Trophoblast cell (in vitro differentiated cells and primary cell): ENCODE results near the gene APP.

ENCODE experiments used
- DNase-seq, 2 donors: peaks; one replicate each; pipeline ENCODE4 v3.0.0-alpha.2; 2016
- H2AFZ ChIP-seq: 2 replicates; pipeline ENCODE4 v1.6.1; 2013; ENCODE audit warnings: low read length, moderate library complexity, mild to moderate bottlenecking; ENCODE audit not compliant: insufficient read depth, poor library complexity
- H2AK5ac ChIP-seq: 2 replicates; pipeline ENCODE4 v1.6.1; 2013; ENCODE audit warnings: mild to moderate bottlenecking, low read length
- H2BK120ac ChIP-seq: 2 replicates; pipeline ENCODE4 v1.6.1; 2013; ENCODE audit warnings: low read length, mild to moderate bottlenecking, moderate library complexity; ENCODE audit not compliant: insufficient read depth, poor library complexity
- H2BK12ac ChIP-seq: 2 replicates; pipeline ENCODE4 v1.6.1; 2013; ENCODE audit warnings: mild to moderate bottlenecking, low read length, moderate library complexity
- H2BK5ac ChIP-seq: 2 replicates; pipeline ENCODE4 v1.6.1; 2013; ENCODE audit warnings: low read length, low read depth, moderate library complexity, mild to moderate bottlenecking; ENCODE audit not compliant: poor library complexity
- H3K14ac ChIP-seq: 2 replicates; pipeline ENCODE4 v1.6.1; 2013; ENCODE audit warnings: mild to moderate bottlenecking, low read length
- H3K18ac ChIP-seq: 2 replicates; pipeline ENCODE4 v1.6.1; 2013; ENCODE audit warnings: mild to moderate bottlenecking, low read length
- H3K23ac ChIP-seq: 2 replicates; pipeline ENCODE4 v1.6.1; 2013; ENCODE audit warnings: low read length
- H3K27ac ChIP-seq: 2 replicates; pipeline ENCODE4 v1.5.1; 2013; ENCODE audit warnings: low read depth, mild to moderate bottlenecking, inconsistent platforms, low read length, moderate library complexity
- H3K27me3 ChIP-seq: 2 replicates; pipeline ENCODE4 v1.6.1; 2013; ENCODE audit warnings: inconsistent platforms, mild to moderate bottlenecking, low read length, moderate library complexity; ENCODE audit not compliant: insufficient read depth
- H3K36me3 ChIP-seq, 2 experiments: 1 replicate in 1 of 2; 2 replicates in 1 of 2; pipeline ENCODE4 v1.6.1; 2013; ENCODE audit warnings: low read length in 2 of 2, mild to moderate bottlenecking in 2 of 2, moderate library complexity in 1 of 2; ENCODE audit not compliant: insufficient read depth in 2 of 2, control insufficient read depth in 1 of 2
- H3K4ac ChIP-seq: 2 replicates; pipeline ENCODE4 v1.6.1; 2013; ENCODE audit warnings: low read depth, mild to moderate bottlenecking, low read length, moderate library complexity
- H3K4me1 ChIP-seq, 2 experiments: 1 replicate in 1 of 2; 2 replicates in 1 of 2; pipeline ENCODE4 v1.6.1; 2013; ENCODE audit warnings: low read length in 2 of 2, mild to moderate bottlenecking in 2 of 2, moderate library complexity in 1 of 2; ENCODE audit not compliant: insufficient read depth in 2 of 2, control insufficient read depth in 1 of 2
- H3K4me2 ChIP-seq: 2 replicates; pipeline ENCODE4 v1.6.1; 2013; ENCODE audit warnings: inconsistent platforms, mild to moderate bottlenecking, low read length, moderate library complexity
- H3K4me3 ChIP-seq: 2 replicates; pipeline ENCODE4 v1.5.1; 2013; ENCODE audit warnings: mild to moderate bottlenecking, low read depth, low read length, inconsistent platforms
- H3K79me1 ChIP-seq: one replicate; pipeline ENCODE4 v1.6.1; 2013; ENCODE audit warnings: low read length
- H3K79me2 ChIP-seq: 2 replicates; pipeline ENCODE4 v1.6.1; 2013; ENCODE audit warnings: low read length, mild to moderate bottlenecking; ENCODE audit not compliant: control insufficient read depth, insufficient read depth, poor library complexity
- H3K9ac ChIP-seq: 2 replicates; pipeline ENCODE4 v1.6.1; 2013; ENCODE audit warnings: mild to moderate bottlenecking, low read length
- H3K9me3 ChIP-seq: 2 replicates; pipeline ENCODE4 v1.6.1; 2013; ENCODE audit warnings: low read depth, mild to moderate bottlenecking, control low read depth, inconsistent platforms, low read length; ENCODE audit not compliant: insufficient read depth
- H4K12ac ChIP-seq: 2 replicates; pipeline ENCODE4 v1.6.1; 2013; ENCODE audit warnings: low read depth, mild to moderate bottlenecking, low read length, moderate library complexity
- H4K8ac ChIP-seq: 2 replicates; pipeline ENCODE4 v1.6.1; 2013; ENCODE audit warnings: low read depth, mild to moderate bottlenecking, low read length, moderate library complexity
- H4K91ac ChIP-seq: one replicate; pipeline ENCODE4 v1.6.1; 2013; ENCODE audit warnings: low read depth, mild to moderate bottlenecking, low read length, moderate library complexity
- WGBS: extraction: QIAGEN DNeasy Blood & Tissue Kit; methylation state at CpG from one replicate; pipeline ENCODE4 v1.1.7; 2013; ENCODE audit warnings: missing lambda C conversion rate; ENCODE audit not compliant: insufficient read length, insufficient coverage; ENCODE audit errors: extremely low coverage; 5-methylcytosine and 5-hydroxymethylcytosine counted together

Gene APP

GRCh38 chr21:26050857-26051256 is 119.7 kb downstream of the APP start:
- H3K27me3 ChIP-seq: no peaks in the 10 kb centered on the region
- H3K79me2 ChIP-seq: no peaks in the 10 kb centered on the region
- no peak overlapping the region for H2BK5ac ChIP-seq
- no peak overlapping the region for H3K14ac ChIP-seq
- no peak overlapping the region for H3K23ac ChIP-seq
- no peak overlapping the region for H2AFZ ChIP-seq
- peaks cover 5 to 12% of the 10 kb centered on the region in 2 experiments for H3K36me3 ChIP-seq
- H3K4me2 ChIP-seq: no peak overlapping the region
- H2AK5ac ChIP-seq: no peak overlapping the region
- no peak overlapping the region for H3K27ac ChIP-seq
- no peak overlapping the region for H3K18ac ChIP-seq
- DNase-seq: no peak
- no CpG with 5 or more reads among the region's 6 CpGs for WGBS
- H3K4me1 ChIP-seq: peaks cover 0 to 3% of the 10 kb centered on the region in 2 experiments
- no peak overlapping the region for H2BK12ac ChIP-seq
- H3K4me3 ChIP-seq: no peak overlapping the region
- H4K12ac ChIP-seq: no peak overlapping the region
- no peak overlapping the region for H2BK120ac ChIP-seq
- H3K4ac ChIP-seq: no peak overlapping the region
- H4K8ac ChIP-seq: no peak overlapping the region
- no peak overlapping the region for H3K9ac ChIP-seq
- H3K79me1 ChIP-seq: no peaks in the 10 kb centered on the region
- H4K91ac ChIP-seq: no peak overlapping the region
- H3K9me3 ChIP-seq: peaks cover 1% of the 10 kb centered on the region

GRCh38 chr21:26049803-26050202 is 120.8 kb downstream of the APP start:
- H3K4me2 ChIP-seq: no peak overlapping the region
- H3K79me1 ChIP-seq: no peaks in the 10 kb centered on the region
- WGBS: no CpG with 5 or more reads among the region's 1 CpG
- no peak overlapping the region for H3K23ac ChIP-seq
- H2AK5ac ChIP-seq: no peak overlapping the region
- no peak overlapping the region for H3K18ac ChIP-seq
- H2BK120ac ChIP-seq: no peak overlapping the region
- H2BK5ac ChIP-seq: no peak overlapping the region
- no peak overlapping the region for H2AFZ ChIP-seq
- H3K4me3 ChIP-seq: no peak overlapping the region
- no peak overlapping the region for H2BK12ac ChIP-seq
- no peaks in the 10 kb centered on the region for H3K27me3 ChIP-seq
- H3K9ac ChIP-seq: no peak overlapping the region
- peaks cover 1% of the 10 kb centered on the region for H3K9me3 ChIP-seq
- peaks cover 0 to 3% of the 10 kb centered on the region in 2 experiments for H3K4me1 ChIP-seq
- H3K4ac ChIP-seq: no peak overlapping the region
- H3K14ac ChIP-seq: no peak overlapping the region
- no peak overlapping the region for H4K91ac ChIP-seq
- H4K12ac ChIP-seq: no peak overlapping the region
- H3K79me2 ChIP-seq: no peaks in the 10 kb centered on the region
- peaks cover 7 to 16% of the 10 kb centered on the region in 2 experiments for H3K36me3 ChIP-seq
- H3K27ac ChIP-seq: no peak overlapping the region
- H4K8ac ChIP-seq: no peak overlapping the region
- no peak for DNase-seq

GRCh38 chr21:26047279-26047967 is 123.1 kb downstream of the APP start:
- no peak overlapping the region for H4K12ac ChIP-seq
- H4K8ac ChIP-seq: no peak overlapping the region
- peaks cover 7 to 18% of the 10 kb centered on the region in 2 experiments for H3K36me3 ChIP-seq
- no peak overlapping the region for H3K18ac ChIP-seq
- WGBS: no CpG with 5 or more reads among the region's 7 CpGs
- no peak overlapping the region for H3K9ac ChIP-seq
- no peak overlapping the region for H3K27ac ChIP-seq
- H4K91ac ChIP-seq: no peak overlapping the region
- no peak overlapping the region for H3K23ac ChIP-seq
- H3K4me2 ChIP-seq: no peak overlapping the region
- H2BK12ac ChIP-seq: no peak overlapping the region
- no peaks in the 10 kb centered on the region for H3K79me1 ChIP-seq
- H3K79me2 ChIP-seq: no peaks in the 10 kb centered on the region
- H2AK5ac ChIP-seq: no peak overlapping the region
- peaks cover 1% of the 10 kb centered on the region for H3K9me3 ChIP-seq
- H2BK5ac ChIP-seq: no peak overlapping the region
- no peak overlapping the region for H3K4ac ChIP-seq
- H3K27me3 ChIP-seq: no peaks in the 10 kb centered on the region
- H3K4me3 ChIP-seq: no peak overlapping the region
- H2AFZ ChIP-seq: no peak overlapping the region
- no peak overlapping the region for H3K14ac ChIP-seq
- H2BK120ac ChIP-seq: no peak overlapping the region
- no peak for DNase-seq
- H3K4me1 ChIP-seq: peaks cover 0 to 3% of the 10 kb centered on the region in 2 experiments

GRCh38 chr21:26043891-26044290 is 126.7 kb downstream of the APP start:
- no CpG with 5 or more reads among the region's 3 CpGs for WGBS
- no peak overlapping the region for H3K18ac ChIP-seq
- H2BK5ac ChIP-seq: no peak overlapping the region
- H3K14ac ChIP-seq: no peak overlapping the region
- no peaks in the 10 kb centered on the region for H3K4me1 ChIP-seq
- H4K8ac ChIP-seq: no peak overlapping the region
- no peak for DNase-seq
- no peaks in the 10 kb centered on the region for H3K27me3 ChIP-seq
- no peak overlapping the region for H3K27ac ChIP-seq
- no peaks in the 10 kb centered on the region for H3K79me1 ChIP-seq
- no peaks in the 10 kb centered on the region for H3K79me2 ChIP-seq
- no peak overlapping the region for H3K4ac ChIP-seq
- no peak overlapping the region for H2BK12ac ChIP-seq
- no peak overlapping the region for H4K12ac ChIP-seq
- no peak overlapping the region for H2BK120ac ChIP-seq
- H2AFZ ChIP-seq: no peak overlapping the region
- peaks cover 4 to 10% of the 10 kb centered on the region in 2 experiments for H3K36me3 ChIP-seq
- no peak overlapping the region for H4K91ac ChIP-seq
- H2AK5ac ChIP-seq: no peak overlapping the region
- H3K23ac ChIP-seq: no peak overlapping the region
- H3K9me3 ChIP-seq: no peaks in the 10 kb centered on the region
- H3K9ac ChIP-seq: no peak overlapping the region
- H3K4me2 ChIP-seq: no peak overlapping the region
- no peak overlapping the region for H3K4me3 ChIP-seq
